H9 (cell line): Measurements from ENCODE around the gene CARHSP1. TPM values are rescaled to one million over a fixed set of nuclear protein-coding genes. Genes with fewer than 3 reads are reported as not detected.

ENCODE experiments used
- DNase-seq: peaks from one replicate; pipeline ENCODE4 v3.0.0-alpha.2; 2017
- H2AFZ ChIP-seq: one replicate; pipeline ENCODE4 v1.6.1; 2013; ENCODE audit warnings: mild to moderate bottlenecking, low read length, control low read depth, moderate library complexity
- H2AK5ac ChIP-seq: 2 replicates; pipeline ENCODE4 v1.6.1; 2013; ENCODE audit warnings: low read length, control low read depth, mixed read lengths; ENCODE audit not compliant: insufficient read length
- H2BK120ac ChIP-seq: one replicate; pipeline ENCODE4 v1.6.1; 2013; ENCODE audit warnings: low read depth, mild to moderate bottlenecking, low read length, control low read depth, inconsistent platforms; ENCODE audit not compliant: poor library complexity, severe bottlenecking
- H2BK12ac ChIP-seq: 2 replicates; pipeline ENCODE4 v1.6.1; 2013; ENCODE audit warnings: low read length, control low read depth, mixed read lengths, low read depth; ENCODE audit not compliant: insufficient read length
- H2BK15ac ChIP-seq: 2 replicates; pipeline ENCODE4 v1.6.1; 2013; ENCODE audit warnings: low read depth, low read length, control low read depth
- H2BK20ac ChIP-seq: one replicate; pipeline ENCODE4 v1.6.1; 2013; ENCODE audit warnings: low read depth, mild to moderate bottlenecking, low read length, control low read depth, inconsistent platforms; ENCODE audit not compliant: poor library complexity, severe bottlenecking
- H2BK5ac ChIP-seq: 2 replicates; pipeline ENCODE4 v1.6.1; 2013; ENCODE audit warnings: low read length, control low read depth, mixed read lengths; ENCODE audit not compliant: insufficient read length
- H3K14ac ChIP-seq: 2 replicates; pipeline ENCODE4 v1.6.1; 2013; ENCODE audit warnings: low read length, control low read depth; ENCODE audit not compliant: insufficient read depth
- H3K18ac ChIP-seq: 2 replicates; pipeline ENCODE4 v1.6.1; 2013; ENCODE audit warnings: low read depth, mild to moderate bottlenecking, mixed read lengths, low read length, control low read depth; ENCODE audit not compliant: insufficient read length
- H3K23ac ChIP-seq: 2 replicates; pipeline ENCODE4 v1.6.1; 2013; ENCODE audit warnings: low read length, control low read depth, mixed read lengths, low read depth; ENCODE audit not compliant: insufficient read length
- H3K23me2 ChIP-seq: 2 replicates; pipeline ENCODE4 v1.6.1; 2013; ENCODE audit warnings: low read depth, mild to moderate bottlenecking, mixed read lengths, low read length, control low read depth; ENCODE audit not compliant: insufficient read length, poor library complexity, severe bottlenecking
- H3K27ac ChIP-seq: 2 replicates; pipeline ENCODE4 v1.5.1; 2013; ENCODE audit warnings: low read length, control low read depth, mixed read lengths, low read depth; ENCODE audit not compliant: insufficient read length
- H3K27me3 ChIP-seq: 2 replicates; pipeline ENCODE4 v1.6.1; 2013; ENCODE audit warnings: low read length, control low read depth, inconsistent platforms; ENCODE audit not compliant: insufficient read depth
- H3K4ac ChIP-seq: 2 replicates; pipeline ENCODE4 v1.6.1; 2013; ENCODE audit warnings: low read depth, mild to moderate bottlenecking, control low read depth, inconsistent platforms, low read length, moderate library complexity
- H3K4me1 ChIP-seq: 2 replicates; pipeline ENCODE4 v1.6.1; 2013; ENCODE audit warnings: low read length, control low read depth, inconsistent platforms; ENCODE audit not compliant: insufficient read depth
- H3K4me2 ChIP-seq: 2 replicates; pipeline ENCODE4 v1.6.1; 2013; ENCODE audit warnings: low read length, control low read depth, mixed read lengths; ENCODE audit not compliant: insufficient read length, insufficient read depth
- H3K56ac ChIP-seq: 2 replicates; pipeline ENCODE4 v1.6.1; 2013; ENCODE audit warnings: low read depth, mild to moderate bottlenecking, mixed read lengths, low read length, control low read depth; ENCODE audit not compliant: insufficient read length
- H3K79me1 ChIP-seq: 2 replicates; pipeline ENCODE4 v1.6.1; 2013; ENCODE audit warnings: low read depth, mild to moderate bottlenecking, moderate library complexity, low read length, control low read depth, inconsistent platforms; ENCODE audit not compliant: insufficient read depth, poor library complexity, severe bottlenecking
- H3K79me2 ChIP-seq: 2 replicates; pipeline ENCODE4 v1.6.1; 2013; ENCODE audit warnings: low read length, control low read depth, inconsistent platforms; ENCODE audit not compliant: insufficient read depth
- H3K9ac ChIP-seq: 2 replicates; pipeline ENCODE4 v1.6.1; 2013; ENCODE audit warnings: low read length, control low read depth, mixed read lengths; ENCODE audit not compliant: insufficient read length; ENCODE audit errors: extremely low read depth
- H3K9me3 ChIP-seq: one replicate; pipeline ENCODE4 v1.6.1; 2013; ENCODE audit warnings: low read depth, low read length, inconsistent platforms; ENCODE audit not compliant: control insufficient read depth
- H3T11ph ChIP-seq: one replicate; pipeline ENCODE4 v1.6.1; 2013; ENCODE audit warnings: mild to moderate bottlenecking, low read length, control low read depth, inconsistent platforms
- H4K20me1 ChIP-seq: one replicate; pipeline ENCODE4 v1.6.1; 2013; ENCODE audit not compliant: control insufficient read depth, insufficient read length, insufficient read depth
- H4K5ac ChIP-seq: 2 replicates; pipeline ENCODE4 v1.6.1; 2013; ENCODE audit warnings: low read depth, mild to moderate bottlenecking, mixed read lengths, low read length, control low read depth; ENCODE audit not compliant: insufficient read length
- H4K8ac ChIP-seq: replicated peaks from 2 replicates; pipeline ENCODE4 v1.6.1; 2013; ENCODE audit warnings: low read length, control low read depth, mixed read lengths, low read depth; ENCODE audit not compliant: insufficient read length
- H4K91ac ChIP-seq: 2 replicates; pipeline ENCODE4 v1.6.1; 2013; ENCODE audit warnings: low read depth, mild to moderate bottlenecking, moderate library complexity, mixed read lengths, low read length, control low read depth; ENCODE audit not compliant: insufficient read length
- H3K27ac Mint-ChIP-seq, 3 experiments: 2 replicates in 2 of 3; 3 replicates in 1 of 3; pipeline ENCODE4 v1.8.0; 2020 to 2021; ENCODE audit warnings: mixed read lengths in 3 of 3, mild to moderate bottlenecking in 1 of 3, moderate library complexity in 1 of 3
- H3K27me3 Mint-ChIP-seq: 2 replicates; pipeline ENCODE4 v1.8.0; 2021; ENCODE audit warnings: low read depth, mild to moderate bottlenecking, moderate library complexity, mixed read lengths
- H3K36me3 Mint-ChIP-seq, 3 experiments: 2 replicates in 2 of 3; 3 replicates in 1 of 3; pipeline ENCODE4 v1.8.0; 2020 to 2021; ENCODE audit warnings: low read depth in 3 of 3, mixed read lengths in 3 of 3; ENCODE audit not compliant: insufficient read depth in 1 of 3
- H3K4me1 Mint-ChIP-seq, 2 experiments: 2 replicates each; pipeline ENCODE4 v1.8.0; 2020; ENCODE audit warnings: mixed read lengths in 2 of 2
- H3K4me3 Mint-ChIP-seq, 2 experiments: 2 replicates in 1 of 2; 3 replicates in 1 of 2; pipeline ENCODE4 v1.8.0; 2020 to 2021; ENCODE audit warnings: mild to moderate bottlenecking in 2 of 2, mixed read lengths in 2 of 2, moderate library complexity in 1 of 2
- H3K9me3 Mint-ChIP-seq, 2 experiments: 2 replicates in 1 of 2; 3 replicates in 1 of 2; pipeline ENCODE4 v1.8.0; 2020; ENCODE audit warnings: mild to moderate bottlenecking in 2 of 2, mixed read lengths in 2 of 2, moderate library complexity in 1 of 2
- CTCF ChIP-seq: fragments of 200-600 bp; sonication (generic); conservative IDR thresholded peaks from 3 replicates; pipeline ENCODE4 v1.8.0; 2021; ENCODE audit warnings: antibody characterized with exemption, mild to moderate bottlenecking
- WGBS: extraction: QIAGEN DNeasy Blood & Tissue Kit; methylation state at CpG from one replicate; pipeline ENCODE4 v1.1.7; 2013; ENCODE audit warnings: missing lambda C conversion rate, low lambda C conversion rate, mixed read lengths; ENCODE audit not compliant: insufficient read length; ENCODE audit errors: extremely low coverage; 5-methylcytosine and 5-hydroxymethylcytosine counted together
- total RNA-seq: library from RNA; stranded (reverse); gene quantifications from 2 replicates; pipeline ENCODE4 v1.2.1, GENCODE V29; 2021

Gene CARHSP1
- total RNA-seq, 1 experiment from 2014 or later, result 194 TPM

GRCh38 chr16:8880839-8881510, 12.2 kb upstream of the CARHSP1 start:
- no peak overlapping the region for H3K56ac ChIP-seq
- H2AFZ ChIP-seq, result no peak overlapping the region
- no peak for DNase-seq
- H2AK5ac ChIP-seq, result no peak overlapping the region
- H3K9ac ChIP-seq, result no peak overlapping the region
- H3K36me3 Mint-ChIP-seq, result peaks cover 0 to 3% (median 0%) of the 10 kb centered on the region in 3 experiments; a peak in 1 of 7 replicates
- H3K4me1 ChIP-seq, result no peaks in the 10 kb centered on the region
- H3K4me3 Mint-ChIP-seq, result no peak overlapping the region
- no peak overlapping the region for H2BK20ac ChIP-seq
- no peaks in the 10 kb centered on the region for H3K79me2 ChIP-seq
- H4K8ac ChIP-seq, result no peak overlapping the region
- H2BK5ac ChIP-seq, result no peak overlapping the region
- H3K23me2 ChIP-seq, result no peaks in the 10 kb centered on the region
- H3K27ac Mint-ChIP-seq, result no peak overlapping the region
- H3K14ac ChIP-seq, result no peak overlapping the region
- H4K20me1 ChIP-seq, result no peaks in the 10 kb centered on the region
- H3T11ph ChIP-seq, result no peak overlapping the region
- no peak overlapping the region for H3K4ac ChIP-seq
- H3K18ac ChIP-seq, result no peak overlapping the region
- WGBS, result no CpG with 5 or more reads among the region's 8 CpGs
- H3K9me3 ChIP-seq, result no peaks in the 10 kb centered on the region
- no peak overlapping the region for H2BK12ac ChIP-seq
- no peak overlapping the region for H4K91ac ChIP-seq
- no peak overlapping the region for H4K5ac ChIP-seq
- no peak overlapping the region for H3K27ac ChIP-seq
- H2BK15ac ChIP-seq, result no peak overlapping the region
- no peak overlapping the region for H3K4me2 ChIP-seq
- H2BK120ac ChIP-seq, result no peak overlapping the region
- peaks cover 16 to 19% of the 10 kb centered on the region in 2 experiments for H3K4me1 Mint-ChIP-seq
- no peaks in the 10 kb centered on the region; a peak in 1 of 5 replicates for H3K9me3 Mint-ChIP-seq
- no peaks in the 10 kb centered on the region for H3K27me3 ChIP-seq
- no peak overlapping the region for H3K23ac ChIP-seq
- no peaks in the 10 kb centered on the region for H3K79me1 ChIP-seq
- H3K27me3 Mint-ChIP-seq, result peaks cover 2% of the 10 kb centered on the region
- TF ChIP-seq CTCF, result no peak
